HG03095 (cell line): Measurements from ENCODE around the gene LRRC58.

ENCODE experiments used
- ATAC-seq: cut with Tn5 transposase; IDR thresholded peaks from one replicate; pipeline ENCODE4 v1.9.1; 2021; ENCODE audit warnings: moderate library complexity; ENCODE audit not compliant: unreplicated experiment

Gene LRRC58

DNA sequence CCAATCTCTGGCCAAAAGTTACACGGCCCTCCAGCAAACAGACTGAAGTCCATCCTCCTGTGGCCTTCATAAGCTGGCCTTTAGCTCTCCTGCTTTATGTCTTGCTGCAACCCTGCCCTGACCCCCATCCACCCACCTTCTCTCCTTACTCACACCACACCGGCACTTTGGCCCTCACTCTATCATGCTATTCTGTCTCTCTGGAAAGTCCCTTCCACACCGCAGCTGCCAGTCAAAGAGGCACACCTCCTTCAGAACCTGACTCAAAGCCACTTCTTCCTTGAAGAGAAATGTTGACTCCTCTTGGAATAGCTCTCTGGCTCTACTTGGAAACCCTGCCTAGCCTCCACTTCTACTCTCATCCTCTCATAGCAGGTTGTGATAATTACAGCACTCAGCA is 68.6 kb downstream of the LRRC58 start:
- ATAC-seq: no peak

DNA sequence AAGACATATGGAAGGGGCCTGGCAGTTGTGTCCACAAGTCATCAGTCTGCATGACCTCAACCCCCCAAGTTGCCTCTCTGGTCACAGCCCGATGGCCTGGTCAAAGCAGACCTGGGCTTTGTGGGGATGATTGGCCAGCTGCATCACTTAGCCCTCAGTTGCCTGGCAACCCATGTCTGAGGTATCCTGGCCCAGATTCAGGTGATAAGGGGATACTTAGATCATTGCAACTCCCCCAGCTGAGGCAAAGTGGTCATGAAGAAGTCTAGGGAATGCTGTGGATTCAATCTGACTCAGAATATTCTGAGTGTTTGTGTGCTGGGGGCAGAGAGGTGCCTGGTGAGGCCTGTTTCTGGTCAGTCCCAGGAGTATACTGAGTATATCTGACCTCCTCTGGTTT is 69.1 kb downstream of the LRRC58 start:
- ATAC-seq: no peak

DNA sequence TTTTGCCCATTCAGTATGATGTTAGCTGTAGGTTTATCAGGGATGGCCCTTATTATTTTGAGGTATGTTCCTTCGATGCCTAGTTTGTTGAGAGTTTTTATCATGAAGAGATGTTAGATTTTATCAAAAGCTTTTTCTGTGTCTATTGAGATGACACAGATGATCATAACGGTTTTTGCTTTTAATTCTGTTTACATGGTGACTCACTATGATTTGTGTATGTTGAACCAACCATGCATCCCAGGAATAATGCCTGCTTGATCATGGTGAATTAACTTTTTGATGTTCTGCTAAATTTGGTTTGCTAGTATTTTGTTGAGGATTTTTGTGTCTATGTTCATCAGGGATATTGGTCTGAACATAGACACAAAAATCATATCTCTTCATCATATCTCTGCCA is 72.4 kb downstream of the LRRC58 start:
- no peak for ATAC-seq

DNA sequence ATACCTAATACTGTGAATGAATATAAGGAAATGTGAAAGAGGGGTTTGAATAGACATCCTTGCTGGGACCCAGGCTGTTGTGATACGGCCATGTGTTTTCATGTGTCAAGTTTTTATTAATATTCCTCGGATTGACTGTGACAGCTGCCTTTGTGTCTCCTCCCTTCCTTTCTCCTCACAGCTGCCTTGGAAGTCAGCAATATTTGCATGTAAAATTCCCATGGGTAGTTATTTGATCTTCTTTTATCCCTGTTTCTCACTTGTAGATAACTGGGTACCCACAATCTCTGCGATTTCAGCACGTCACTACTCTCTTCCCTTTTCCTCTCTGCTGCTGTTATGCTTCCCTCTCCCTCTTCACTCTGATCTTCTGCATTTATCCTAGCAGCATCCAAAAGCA is 73.5 kb downstream of the LRRC58 start:
- no peak for ATAC-seq

DNA sequence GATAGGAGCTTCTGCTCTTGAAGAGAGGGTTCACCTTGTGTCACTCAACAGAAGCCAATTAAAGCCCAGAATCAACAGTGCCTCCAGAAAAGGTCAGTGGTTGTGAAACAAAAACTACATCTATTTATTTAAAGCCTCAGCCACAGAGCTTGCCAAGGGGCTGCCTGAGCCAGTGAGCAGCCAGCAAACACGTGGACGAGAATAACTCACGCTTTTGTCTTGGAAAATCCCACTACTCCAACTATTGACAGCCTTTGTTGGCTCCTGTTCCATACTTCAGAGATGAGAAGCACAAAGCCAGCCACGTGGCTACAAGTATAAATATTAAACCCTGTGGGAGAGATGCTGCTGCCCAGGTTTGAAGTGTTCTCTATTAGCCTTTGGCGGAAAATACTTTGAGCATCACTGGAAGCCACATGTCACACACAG is 74.4 kb downstream of the LRRC58 start:
- ATAC-seq: no peak
